Frontal cortex (tissue), 4 donors: ENCODE results near the gene ASCC3. TPM values are rescaled to one million over a fixed set of nuclear protein-coding genes. Genes with fewer than 3 reads are reported as not detected.

Experiments
- DNase-seq, 2 donors: peaks; one replicate each; pipeline ENCODE4 v3.0.0; 2012; ENCODE audit warnings: low spot score in 2 of 2
- FAIRE-seq: peaks from 2 replicates; lab custom pipeline; 2012; peaks lifted over from hg19 to GRCh38; lab: Jason Lieb, UNC
- total RNA-seq: library from RNA; depleted of rRNA; stranded (reverse); fragments of >200 nt; gene quantifications from one replicate; pipeline ENCODE4 v1.2.3, GENCODE V29; 2014
- donor health status: control.
- donor health status: control.
- donor health status: control.

Gene ASCC3
- total RNA-seq, 1 donor from 2014 or later: 33.0 TPM

GRCh38 chr6:100517633-100518032, 363.5 kb downstream of the ASCC3 start:
- peak; percentile 15 for FAIRE-seq
- no peak for DNase-seq

GRCh38 chr6:100517106-100517505, 364.0 kb downstream of the ASCC3 start:
- FAIRE-seq (no peak), DNase-seq (no peak)

GRCh38 chr6:100514660-100515059, 366.5 kb downstream of the ASCC3 start:
- DNase-seq: no peak
- FAIRE-seq: no peak

GRCh38 chr6:100512203-100512862, 368.8 kb downstream of the ASCC3 start:
- no peak for DNase-seq
- FAIRE-seq: no peak

- FAIRE-seq (no peak), DNase-seq (no peak)
Measured at GRCh38 chr6:100509101-100509500, 372.0 kb downstream of the ASCC3 start.

GRCh38 chr6:100506651-100507050, 374.5 kb downstream of the ASCC3 start:
- no peak for DNase-seq
- no peak for FAIRE-seq

- DNase-seq: no peak
- no peak for FAIRE-seq
Measured at GRCh38 chr6:100504786-100505737, 376.1 kb downstream of the ASCC3 start.

- FAIRE-seq (no peak), DNase-seq (no peak)
Measured at GRCh38 chr6:100503043-100503705, 378.0 kb downstream of the ASCC3 start.

- FAIRE-seq: no peak
- no peak for DNase-seq
Measured at GRCh38 chr6:100493206-100493888, 387.8 kb downstream of the ASCC3 start.

GRCh38 chr6:100491952-100492670, 389.0 kb downstream of the ASCC3 start:
- FAIRE-seq: no peak
- no peak for DNase-seq

- no peak for FAIRE-seq
- DNase-seq: no peak
Measured at GRCh38 chr6:100490065-100490464, 391.1 kb downstream of the ASCC3 start.

- no peak for DNase-seq
- FAIRE-seq: no peak
Measured at GRCh38 chr6:100488244-100488643, 392.9 kb downstream of the ASCC3 start.

GRCh38 chr6:100487638-100488037, 393.5 kb downstream of the ASCC3 start:
- no peak for FAIRE-seq
- DNase-seq: no peak

GRCh38 chr6:100485268-100485667, 395.9 kb downstream of the ASCC3 start:
- FAIRE-seq (no peak), DNase-seq (no peak)

- DNase-seq: no peak
- FAIRE-seq: no peak
Measured at GRCh38 chr6:100484474-100484873, 396.7 kb downstream of the ASCC3 start.

- FAIRE-seq: no peak
- DNase-seq: no peak
Measured at GRCh38 chr6:100482698-100483097, 398.4 kb downstream of the ASCC3 start.

- FAIRE-seq (peak; percentile 87), DNase-seq (peak in 1 of 2 donors; percentile 20)
Measured at GRCh38 chr6:100479179-100480035, 401.7 kb downstream of the ASCC3 start.

GRCh38 chr6:100475554-100476320, 405.4 kb downstream of the ASCC3 start:
- no peak for FAIRE-seq
- DNase-seq: no peak
